Measurements from ENCODE around the gene CPT1A.

The CPT1A gene

DNA sequence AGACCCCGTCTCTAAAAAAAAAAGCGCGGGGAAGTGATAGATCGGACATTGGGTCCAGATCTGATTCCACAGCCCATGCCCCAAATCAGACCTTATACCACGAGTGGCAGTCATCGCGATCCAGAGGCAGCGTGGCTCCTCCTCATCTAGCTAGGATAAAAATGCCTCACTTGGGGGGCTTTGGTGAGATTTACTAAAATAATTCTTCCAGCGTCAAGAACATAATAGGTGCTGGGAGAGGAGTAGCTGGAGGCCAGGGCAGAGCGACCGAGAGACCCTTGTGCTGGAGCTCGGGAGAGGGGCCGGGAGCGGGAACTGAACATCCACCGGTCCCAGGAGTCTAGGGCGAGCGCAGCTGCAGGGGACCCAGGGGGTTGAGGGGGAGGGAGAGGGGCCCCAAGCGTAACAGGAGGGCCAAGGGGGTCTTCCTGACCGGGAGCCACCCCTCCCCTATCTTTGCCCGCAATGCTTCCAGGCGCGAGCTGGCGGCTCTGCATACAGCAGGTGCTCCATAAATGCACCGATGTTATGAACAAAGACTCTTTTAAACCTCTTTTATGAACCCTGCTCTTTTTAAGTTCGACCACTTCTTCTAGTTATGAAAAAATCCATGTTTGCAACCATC, 823 bp upstream of the CPT1A start:
- no peaks in the 10 kb centered on the region for H3K27me3 Mint-ChIP-seq
- peak overlapping the region; percentile 80 for H3K4me3 Mint-ChIP-seq
- H3K9me3 Mint-ChIP-seq, result no peaks in the 10 kb centered on the region
- no peaks in the 10 kb centered on the region for H3K36me3 Mint-ChIP-seq (ENCODE audit: low read depth)
- H3K27ac Mint-ChIP-seq, result peak overlapping the region; percentile 86
- no peak for DNase-seq
- H3K4me1 Mint-ChIP-seq (ENCODE audit: low read depth), result peaks cover 48% of the 10 kb centered on the region

DNA sequence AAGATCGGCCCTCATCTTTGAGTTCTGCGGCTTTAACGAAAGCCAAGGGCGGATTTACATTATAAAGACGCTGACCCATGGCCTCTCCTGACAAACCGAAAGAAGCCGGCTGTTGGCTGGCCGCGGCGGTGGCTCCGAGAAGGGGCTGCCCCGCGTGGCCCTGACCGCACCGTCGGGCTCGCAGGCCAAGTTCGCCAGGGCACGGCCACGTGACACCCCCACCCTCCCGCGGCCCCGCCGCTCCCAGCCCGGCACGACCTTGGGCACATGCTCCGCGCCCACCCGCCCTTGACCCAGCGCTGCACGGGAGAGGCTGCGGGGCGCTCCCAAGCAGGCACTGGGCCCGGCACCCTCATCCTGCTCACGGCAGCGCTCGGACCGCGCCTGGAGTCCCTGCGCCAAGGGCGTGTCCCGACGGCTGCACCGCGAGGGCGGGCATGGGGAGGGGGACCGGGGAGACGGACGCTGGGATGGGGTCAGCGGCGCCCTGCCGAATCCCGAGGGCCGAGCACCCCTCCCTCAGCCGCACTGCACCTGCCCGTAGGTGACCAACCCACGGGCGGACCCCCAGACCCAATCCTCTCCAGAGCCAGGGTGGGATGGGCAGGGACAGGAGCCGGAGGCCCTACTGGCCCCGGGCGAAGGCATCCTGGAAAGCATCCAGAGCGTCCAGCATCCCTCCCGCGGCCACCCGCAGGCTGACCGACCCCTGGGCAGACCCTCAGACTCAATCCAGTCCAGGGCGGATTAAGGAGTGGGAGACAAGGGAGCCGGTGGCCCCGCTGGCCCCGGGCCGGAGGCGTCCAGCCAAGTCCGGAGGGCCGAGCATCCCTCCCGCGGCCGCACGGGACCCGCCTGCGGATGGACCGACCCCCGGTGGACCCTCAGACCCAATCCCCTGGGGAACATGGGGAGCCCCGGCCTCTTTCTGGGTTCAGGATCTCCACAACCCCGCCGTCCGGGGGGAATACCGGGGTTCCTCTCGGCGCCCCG, 759 bp downstream of the CPT1A start:
- Mint-ChIP-seq H3K4me1 (ENCODE audit: low read depth) (peaks cover 57% of the 10 kb centered on the region), H3K27ac (peak overlapping the region; percentile 94), H3K9me3 (no peaks in the 10 kb centered on the region), H3K36me3 (ENCODE audit: low read depth) (no peaks in the 10 kb centered on the region), H3K27me3 (no peaks in the 10 kb centered on the region), H3K4me3 (peak overlapping the region; percentile 82)
- DNase-seq, result peak; percentile 56

DNA sequence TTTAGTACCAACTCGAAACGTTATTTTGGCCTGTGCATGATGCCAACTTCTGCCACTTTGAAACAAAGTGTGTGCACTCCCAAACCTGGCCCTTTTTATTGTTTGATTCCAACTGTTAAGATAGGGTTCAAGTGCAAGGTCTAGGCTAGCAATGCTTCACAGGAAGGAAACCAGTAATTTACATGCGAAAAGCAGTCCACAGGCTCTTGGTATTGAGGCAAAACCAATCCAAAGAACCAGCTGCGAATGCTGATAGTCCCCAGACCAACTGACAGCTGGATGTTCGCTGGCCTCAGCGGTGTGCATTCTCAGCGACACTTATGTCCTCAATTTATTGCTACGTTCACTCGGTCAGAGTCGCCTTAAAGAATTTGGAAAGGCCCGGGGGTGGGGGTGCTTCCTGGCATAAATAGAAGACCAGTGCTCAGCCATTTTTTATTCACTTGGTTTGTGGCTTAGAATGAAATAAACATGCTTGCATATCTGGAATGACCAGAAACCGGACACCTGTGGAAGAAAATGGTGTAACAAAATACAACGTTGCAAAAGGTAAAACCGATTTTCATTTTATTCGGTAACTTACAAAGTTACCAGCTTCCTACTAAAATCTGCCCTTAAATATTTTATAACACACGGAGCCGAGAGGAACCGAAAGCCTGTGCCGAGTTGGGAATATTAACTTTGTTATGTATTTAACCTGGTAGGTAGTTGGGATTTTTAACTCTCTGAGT, 1.6 kb downstream of the CPT1A start:
- Mint-ChIP-seq H3K9me3 (no peaks in the 10 kb centered on the region), H3K27ac (peak overlapping the region; percentile 94), H3K36me3 (ENCODE audit: low read depth) (no peaks in the 10 kb centered on the region), H3K4me1 (ENCODE audit: low read depth) (peaks cover 64% of the 10 kb centered on the region), H3K4me3 (peak overlapping the region; percentile 82), H3K27me3 (no peaks in the 10 kb centered on the region)
- peak; percentile 44 for DNase-seq

DNA sequence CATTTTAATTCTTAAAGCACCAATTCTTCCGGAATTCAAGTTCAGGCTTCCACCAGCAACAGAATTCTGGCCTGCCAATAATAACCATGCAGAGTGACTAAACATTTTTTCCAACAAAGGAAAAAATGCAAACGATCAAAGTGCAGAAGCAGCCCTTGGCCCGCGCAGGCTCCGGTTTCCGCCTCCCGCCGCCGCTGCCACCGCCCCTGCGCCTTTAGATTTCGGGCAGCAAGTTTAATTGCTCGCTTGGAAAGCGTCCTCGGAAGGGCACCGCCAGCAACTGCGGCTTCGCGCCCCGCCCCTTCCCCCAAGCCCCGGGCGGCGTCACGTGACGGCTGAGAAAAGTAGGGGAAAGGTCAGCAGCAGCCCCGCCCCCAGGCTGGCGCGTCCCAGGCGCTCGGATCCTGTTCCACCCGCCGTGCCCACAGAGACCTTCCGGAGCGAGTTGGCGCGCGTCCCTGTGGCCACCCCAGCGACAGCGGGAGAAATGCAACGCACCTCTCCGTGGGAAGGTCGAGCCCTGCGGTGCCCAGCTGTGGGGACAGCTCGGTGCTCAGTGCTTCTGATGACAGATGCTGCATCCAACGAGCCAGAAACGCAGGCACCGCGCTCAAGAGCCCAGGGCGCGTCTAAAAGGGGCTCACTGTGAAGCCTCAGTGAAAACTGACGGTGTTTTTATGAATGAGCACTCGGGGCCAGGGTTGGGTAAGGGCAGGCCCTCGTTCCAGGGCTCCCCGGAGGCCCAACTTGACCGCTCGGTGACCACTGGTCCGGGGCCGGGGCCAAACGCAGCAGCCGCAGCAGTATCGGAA, 2.5 kb downstream of the CPT1A start:
- DNase-seq, result peak; percentile 95
- Mint-ChIP-seq H3K9me3 (no peaks in the 10 kb centered on the region), H3K36me3 (ENCODE audit: low read depth) (no peaks in the 10 kb centered on the region), H3K27ac (peak overlapping the region; percentile 94), H3K4me1 (ENCODE audit: low read depth) (peaks cover 64% of the 10 kb centered on the region), H3K4me3 (peak overlapping the region; percentile 82), H3K27me3 (no peaks in the 10 kb centered on the region)

DNA sequence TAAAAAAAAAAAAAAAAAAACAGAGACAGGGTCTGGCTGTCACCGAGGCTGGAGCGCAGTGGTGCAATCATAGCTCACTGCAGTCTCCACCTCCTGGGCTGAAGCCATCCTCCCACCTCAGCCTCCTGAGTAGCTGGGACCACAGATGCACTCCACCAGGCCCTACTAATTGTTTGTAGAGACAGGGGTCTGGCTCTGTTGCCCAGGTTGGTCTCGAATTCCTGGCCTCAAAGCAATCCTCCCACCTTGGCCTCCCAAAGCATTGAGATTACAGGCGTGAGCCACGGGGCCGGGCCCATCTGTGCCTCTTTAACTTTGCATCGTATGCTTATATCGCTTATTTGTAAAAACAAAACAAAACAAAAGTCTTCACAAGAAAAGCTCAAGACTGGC, 3.1 kb downstream of the CPT1A start:
- H3K27me3 Mint-ChIP-seq, result no peaks in the 10 kb centered on the region
- peak overlapping the region; percentile 82 for H3K4me3 Mint-ChIP-seq
- no peaks in the 10 kb centered on the region for H3K36me3 Mint-ChIP-seq (ENCODE audit: low read depth)
- H3K9me3 Mint-ChIP-seq, result no peaks in the 10 kb centered on the region
- DNase-seq, result peak; percentile 56
- H3K27ac Mint-ChIP-seq, result peak overlapping the region; percentile 94
- peaks cover 58% of the 10 kb centered on the region for H3K4me1 Mint-ChIP-seq (ENCODE audit: low read depth)

DNA sequence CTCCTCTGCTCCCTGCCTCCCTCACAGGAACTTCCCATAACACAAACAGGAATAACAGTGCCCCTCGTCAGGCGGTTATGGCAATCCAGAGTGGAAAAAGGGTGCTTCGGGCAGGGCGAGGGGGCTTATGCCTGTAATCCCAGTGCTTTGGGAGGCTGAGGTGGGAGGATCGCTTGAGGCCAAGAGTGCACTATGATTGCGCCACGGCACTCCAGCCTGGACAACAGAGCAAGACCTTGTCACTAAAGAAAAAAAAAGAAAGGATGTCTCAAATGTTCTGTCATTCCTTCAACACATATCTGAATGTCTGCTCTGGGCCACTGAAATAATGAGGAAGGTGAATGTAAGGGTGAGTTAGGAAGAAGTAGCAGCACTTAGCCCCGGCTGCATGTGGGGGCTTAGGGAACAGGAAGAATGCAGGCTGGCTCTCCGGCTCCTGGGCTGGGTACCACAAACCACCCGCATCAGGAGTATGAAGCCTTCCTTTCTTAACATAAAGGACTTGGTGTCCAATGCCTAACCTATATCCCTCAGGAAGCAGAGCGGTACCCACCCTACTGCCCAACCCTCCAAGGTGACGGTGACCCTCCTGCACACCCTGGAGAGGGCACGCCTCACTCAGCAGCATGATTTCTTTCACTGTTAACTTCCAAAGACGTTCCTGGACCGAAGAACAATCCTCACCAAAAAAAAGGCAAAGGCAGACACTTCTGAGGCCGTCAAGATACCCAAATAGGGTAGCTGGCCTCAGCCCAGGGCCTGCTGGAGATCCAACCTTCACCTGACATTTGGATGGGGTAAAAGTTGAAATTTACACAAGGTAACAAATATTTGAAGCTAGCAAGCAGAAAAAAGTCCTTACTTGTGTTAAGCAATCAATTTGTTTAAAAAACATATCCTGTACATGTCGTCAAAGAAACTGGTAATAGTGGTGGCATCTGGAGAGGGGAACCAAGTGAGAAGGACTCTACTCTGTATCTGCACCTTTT, 3.8 kb downstream of the CPT1A start:
- peaks cover 55% of the 10 kb centered on the region for H3K4me1 Mint-ChIP-seq (ENCODE audit: low read depth)
- DNase-seq, result no peak
- H3K27me3 Mint-ChIP-seq, result no peaks in the 10 kb centered on the region
- H3K36me3 Mint-ChIP-seq (ENCODE audit: low read depth), result no peaks in the 10 kb centered on the region
- no peaks in the 10 kb centered on the region for H3K9me3 Mint-ChIP-seq
- peak overlapping the region; percentile 82 for H3K4me3 Mint-ChIP-seq
- H3K27ac Mint-ChIP-seq, result peak overlapping the region; percentile 89

DNA sequence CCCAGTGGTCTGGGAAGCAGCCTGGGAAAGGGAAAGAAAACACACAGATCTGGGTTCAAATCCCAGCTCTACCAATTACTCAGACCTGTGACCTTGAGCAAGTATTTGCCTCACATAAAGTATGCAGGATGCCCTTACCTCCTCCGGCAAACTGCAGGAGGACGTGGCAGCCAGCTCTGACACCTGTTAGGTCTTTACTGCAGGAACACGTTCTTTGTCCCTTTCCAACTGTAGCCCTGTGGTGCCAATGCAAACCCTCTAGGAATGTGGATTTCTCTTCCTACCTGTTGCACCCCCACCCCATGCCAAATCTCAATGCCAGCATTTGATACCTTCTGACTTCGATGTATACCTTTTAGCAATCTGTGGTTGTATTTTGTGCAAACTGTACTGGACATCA, 6.0 kb downstream of the CPT1A start:
- no peaks in the 10 kb centered on the region for H3K27me3 Mint-ChIP-seq
- H3K4me1 Mint-ChIP-seq (ENCODE audit: low read depth), result peaks cover 47% of the 10 kb centered on the region
- no peak overlapping the region for H3K27ac Mint-ChIP-seq
- no peak overlapping the region for H3K4me3 Mint-ChIP-seq
- no peak for DNase-seq
- H3K36me3 Mint-ChIP-seq (ENCODE audit: low read depth), result no peaks in the 10 kb centered on the region
- no peaks in the 10 kb centered on the region for H3K9me3 Mint-ChIP-seq

DNA sequence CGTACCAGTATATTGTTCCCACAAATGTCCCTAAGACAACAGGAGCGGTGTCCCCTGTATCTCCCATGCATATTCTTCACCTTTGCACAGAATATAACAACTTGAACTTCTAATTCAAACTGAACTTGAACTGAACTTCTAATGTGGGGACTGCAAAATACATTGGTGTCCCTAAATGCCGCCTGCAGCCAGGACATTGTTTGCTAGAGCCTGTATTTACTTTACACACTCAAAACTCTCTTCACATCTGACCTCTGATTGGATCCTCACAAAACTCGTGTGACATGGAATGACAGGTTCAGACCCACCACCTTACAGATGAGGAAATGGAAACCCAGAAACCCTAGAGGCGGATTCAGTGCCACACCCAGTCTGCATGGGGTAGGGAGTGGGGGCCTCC, 6.4 kb downstream of the CPT1A start:
- Mint-ChIP-seq H3K27me3 (no peaks in the 10 kb centered on the region), H3K4me3 (no peak overlapping the region), H3K9me3 (no peaks in the 10 kb centered on the region), H3K4me1 (ENCODE audit: low read depth) (peaks cover 44% of the 10 kb centered on the region), H3K27ac (no peak overlapping the region), H3K36me3 (ENCODE audit: low read depth) (no peaks in the 10 kb centered on the region)
- no peak for DNase-seq

DNA sequence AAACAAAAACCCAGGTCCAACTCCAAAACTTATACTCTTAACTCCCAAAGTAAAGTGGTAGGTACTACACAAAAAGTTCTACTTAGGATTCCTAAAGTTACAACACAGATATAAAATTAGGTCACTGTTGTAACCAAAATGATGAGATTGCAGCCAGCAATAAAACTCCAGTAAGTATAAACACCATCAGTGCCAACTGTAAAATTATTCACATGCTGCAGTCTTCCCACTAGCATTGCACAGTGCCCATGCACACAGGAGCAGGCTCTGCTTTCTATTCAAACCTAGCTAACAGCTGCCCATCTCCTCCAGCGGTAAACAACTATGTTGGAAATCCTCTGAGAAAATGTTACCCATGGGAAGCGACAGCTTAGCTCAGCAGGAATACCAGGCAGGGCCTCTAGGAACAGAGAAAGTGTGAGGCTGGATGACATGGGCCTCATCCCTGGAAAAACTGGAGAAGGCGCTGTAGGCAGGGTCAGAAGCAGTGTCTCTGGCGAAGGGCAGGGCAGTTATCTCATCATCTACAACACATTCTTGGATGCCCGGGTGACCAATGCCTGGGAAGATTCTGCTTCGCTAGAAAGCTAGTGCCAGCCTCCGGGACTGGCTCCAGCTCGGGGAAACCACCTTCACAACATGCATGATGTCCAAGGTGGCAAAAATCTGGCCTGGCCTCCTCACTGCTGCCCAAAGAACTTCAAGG, 9.1 kb downstream of the CPT1A start:
- no peaks in the 10 kb centered on the region for H3K27me3 Mint-ChIP-seq
- no peak overlapping the region for H3K4me3 Mint-ChIP-seq
- peak overlapping the region; percentile 18 for H3K27ac Mint-ChIP-seq
- no peak for DNase-seq
- peaks cover 34% of the 10 kb centered on the region for H3K4me1 Mint-ChIP-seq (ENCODE audit: low read depth)
- H3K36me3 Mint-ChIP-seq (ENCODE audit: low read depth), result peaks cover 3% of the 10 kb centered on the region
- no peaks in the 10 kb centered on the region for H3K9me3 Mint-ChIP-seq

DNA sequence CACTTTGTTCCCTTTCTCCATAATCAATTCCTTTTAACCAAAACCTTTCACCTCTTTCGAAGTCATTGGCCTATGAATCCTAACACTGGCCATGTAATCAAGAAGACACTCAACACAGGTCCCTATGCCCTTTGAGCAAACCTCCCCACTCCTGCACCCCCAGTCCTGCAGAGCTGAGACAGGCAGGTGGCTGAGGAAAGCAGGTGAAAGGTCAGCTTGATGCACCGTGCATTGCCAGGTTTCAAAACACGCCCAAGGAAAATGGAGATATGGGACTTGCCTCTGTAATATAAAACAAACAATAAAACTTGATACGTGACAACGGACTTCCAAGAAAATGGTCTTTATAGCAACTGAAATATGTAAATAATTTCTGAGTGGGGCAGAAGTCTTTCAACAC, 10.6 kb downstream of the CPT1A start:
- no peaks in the 10 kb centered on the region for H3K27me3 Mint-ChIP-seq
- peak overlapping the region; percentile 13 for H3K27ac Mint-ChIP-seq
- H3K36me3 Mint-ChIP-seq (ENCODE audit: low read depth), result peaks cover 3% of the 10 kb centered on the region
- DNase-seq, result no peak
- no peak overlapping the region for H3K4me3 Mint-ChIP-seq
- peaks cover 26% of the 10 kb centered on the region for H3K4me1 Mint-ChIP-seq (ENCODE audit: low read depth)
- no peaks in the 10 kb centered on the region for H3K9me3 Mint-ChIP-seq

DNA sequence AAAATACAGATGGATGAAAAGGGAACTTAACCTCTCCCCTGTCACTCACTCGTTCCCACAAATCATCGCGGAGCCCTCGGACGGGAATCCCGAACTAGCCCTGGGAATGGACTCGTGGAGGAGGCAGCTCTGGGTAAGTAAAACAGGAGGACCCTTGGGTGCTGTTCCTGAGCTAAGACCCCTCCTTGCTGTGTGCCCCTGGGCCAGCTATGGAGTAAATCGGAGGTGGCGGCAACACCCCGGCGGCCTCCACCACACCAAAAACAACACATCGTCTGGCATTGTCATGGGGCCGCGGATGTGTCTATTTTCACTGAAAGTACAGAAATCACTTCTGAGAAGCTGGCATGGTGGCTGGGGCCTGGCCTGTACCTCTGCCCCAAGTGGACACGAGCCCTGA, 12.1 kb downstream of the CPT1A start:
- Mint-ChIP-seq H3K36me3 (ENCODE audit: low read depth) (peaks cover 3% of the 10 kb centered on the region), H3K4me1 (ENCODE audit: low read depth) (peaks cover 28% of the 10 kb centered on the region), H3K27ac (no peak overlapping the region), H3K9me3 (no peaks in the 10 kb centered on the region), H3K27me3 (no peaks in the 10 kb centered on the region), H3K4me3 (no peak overlapping the region)
- DNase-seq, result no peak

DNA sequence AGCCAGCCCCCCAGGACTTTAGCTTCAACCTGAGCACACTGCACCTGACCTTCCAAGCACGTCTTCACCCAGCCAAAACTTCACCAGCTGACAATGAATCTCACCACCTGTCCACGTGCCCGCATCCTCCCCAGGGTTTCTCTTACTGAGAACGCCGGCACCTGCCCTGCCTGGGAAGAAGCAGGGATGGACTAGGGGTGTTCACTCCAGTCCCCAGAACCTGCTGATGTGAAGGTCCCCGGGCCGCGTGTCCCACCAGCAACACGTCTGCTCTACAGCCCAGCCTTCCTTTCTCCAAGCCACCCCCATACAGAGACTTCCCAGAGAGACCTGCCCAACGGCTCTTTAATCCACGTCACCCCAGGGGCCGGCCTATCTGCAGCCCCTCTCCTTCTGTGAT, 12.8 kb downstream of the CPT1A start:
- Mint-ChIP-seq H3K27ac (peak overlapping the region; percentile 35), H3K4me3 (no peak overlapping the region), H3K4me1 (ENCODE audit: low read depth) (peaks cover 28% of the 10 kb centered on the region)

More for the DNA sequence above, 12.8 kb downstream of the CPT1A start:
- Mint-ChIP-seq H3K27me3 (no peaks in the 10 kb centered on the region), H3K9me3 (no peaks in the 10 kb centered on the region), H3K36me3 (ENCODE audit: low read depth) (peaks cover 3% of the 10 kb centered on the region)
- DNase-seq, result no peak

All from activated T-cell treated with anti-CD3 and anti-CD28 coated beads, Interleukin-2, amount 50 U/mL, for 24 hours (primary cell).